Left ventricle myocardium inferior (tissue), 1 donor: ENCODE data around the gene MEIOSIN. TPM values are rescaled to one million over a fixed set of nuclear protein-coding genes. Genes with fewer than 3 reads are reported as not detected.
A peak's percentile ranks its signal among the peaks of the same experiment; 100 is the strongest.

Experiments
- DNase-seq: peaks from one replicate; pipeline ENCODE4 v3.0.0-alpha.2; 2020
- H3K27ac ChIP-seq: fragments of 200-600 bp; replicated peaks from 2 replicates; pipeline ENCODE4 v1.8.0; 2021
- H3K27me3 ChIP-seq: fragments of 200-600 bp; 2 replicates; pipeline ENCODE4 v1.8.0; 2021; ENCODE audit warnings: low read depth
- H3K36me3 ChIP-seq: fragments of 200-600 bp; 2 replicates; pipeline ENCODE4 v1.8.0; 2021
- H3K4me1 ChIP-seq: fragments of 200-600 bp; 2 replicates; pipeline ENCODE4 v1.8.0; 2021
- H3K4me3 ChIP-seq: fragments of 200-600 bp; 2 replicates; pipeline ENCODE4 v1.8.0; 2021; ENCODE audit warnings: mild to moderate bottlenecking, moderate library complexity
- H3K9me3 ChIP-seq: fragments of 200-600 bp; replicated peaks from 2 replicates; pipeline ENCODE4 v1.8.0; 2021
- CTCF ChIP-seq: fragments of 200-600 bp; IDR thresholded peaks from 2 replicates; pipeline ENCODE4 v1.8.0; 2021; ENCODE audit warnings: antibody characterized with exemption, mild to moderate bottlenecking, borderline replicate concordance
- intact Hi-C: fragments of 100-400 bp; cut with micrococcal nuclease; formaldehyde crosslinking; loops from one replicate; pipeline ENCODE4 v1.11.0; 2022
- total RNA-seq: library from RNA; stranded (reverse); fragmentation: NEBNext Ultra II Directional; extraction: Animal tissue kit (Norgen Biotek cat#: 25700); gene quantifications from one replicate; pipeline ENCODE4 v1.2.1, GENCODE V29; 2021
- donor health status: DM: no; HTN: yes; CAD: no; lungs with severe emphysema.

The MEIOSIN gene
- total RNA-seq, 1 donor from 2014 or later = not detected

DNA sequence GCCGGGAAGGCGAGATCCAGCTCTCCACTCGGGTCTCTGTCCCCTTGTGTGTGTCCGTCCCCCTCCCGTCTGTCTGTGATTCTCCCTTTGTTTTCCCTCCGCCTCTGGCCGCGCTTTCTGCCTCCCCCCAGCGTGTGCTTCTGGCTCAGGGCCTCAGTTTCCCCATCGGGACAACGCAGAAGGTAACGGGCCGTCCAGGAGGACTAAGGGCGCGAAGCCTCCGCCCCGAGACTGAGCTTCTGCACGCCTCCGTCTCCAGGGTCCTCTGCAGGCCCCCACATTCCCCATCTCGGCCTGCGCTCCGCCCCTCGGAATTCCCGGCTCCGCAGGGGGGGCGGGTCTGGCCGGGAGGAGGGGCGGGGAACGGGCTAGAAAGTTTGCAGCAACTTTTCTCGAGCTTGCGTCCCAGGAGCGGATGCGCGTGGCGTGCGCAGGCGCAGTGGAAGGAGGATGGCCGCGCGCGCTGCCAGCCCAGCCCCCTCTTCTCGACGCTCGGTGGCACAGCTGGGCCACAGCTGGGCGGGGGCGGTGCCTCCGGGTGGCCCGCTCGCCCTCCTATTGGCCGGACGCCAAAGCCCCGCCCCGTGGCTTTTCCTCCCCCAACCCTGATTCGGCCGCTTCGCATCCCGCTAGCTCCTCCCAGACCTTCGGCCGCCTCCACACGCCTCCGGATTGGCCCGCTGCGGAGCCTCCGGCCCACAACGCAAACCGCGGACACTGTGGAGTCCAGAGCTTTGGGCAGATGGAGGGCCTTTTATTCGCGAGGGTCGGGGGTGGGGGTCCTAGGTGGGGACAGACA is 35.9 kb downstream of the MEIOSIN start, which contains the start of gene SIX5:
SIX5 (minus strand) TSS at position 269 of the 799 bp plus-strand sequence. CDS start 408 bp downstream, outside the sequence.
- H3K36me3 ChIP-seq = peaks cover 21% of the 10 kb centered on the region
- H3K27ac ChIP-seq = peak within 1 kb of the TSS; percentile 93
- TF ChIP-seq CTCF = no peak
- H3K4me3 ChIP-seq = peak within 1 kb of the TSS; percentile 85
- no peaks in the 10 kb centered on the region for H3K9me3 ChIP-seq
- peak; percentile 99 for DNase-seq
- intact Hi-C loops = no loop called here
- H3K27me3 ChIP-seq = no peaks in the 10 kb centered on the region
- H3K4me1 ChIP-seq = peaks cover 65% of the 10 kb centered on the region

DNA sequence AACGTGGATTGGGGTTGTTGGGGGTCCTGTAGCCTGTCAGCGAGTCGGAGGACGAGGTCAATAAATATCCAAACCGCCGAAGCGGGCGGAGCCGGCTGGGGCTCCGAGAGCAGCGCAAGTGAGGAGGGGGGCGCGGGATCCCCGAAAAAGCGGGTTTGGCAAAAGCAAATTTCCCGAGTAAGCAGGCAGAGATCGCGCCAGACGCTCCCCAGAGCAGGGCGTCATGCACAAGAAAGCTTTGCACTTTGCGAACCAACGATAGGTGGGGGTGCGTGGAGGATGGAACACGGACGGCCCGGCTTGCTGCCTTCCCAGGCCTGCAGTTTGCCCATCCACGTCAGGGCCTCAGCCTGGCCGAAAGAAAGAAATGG is 36.6 kb downstream of the MEIOSIN start:
- no peak for DNase-seq
- peaks cover 58% of the 10 kb centered on the region for H3K4me1 ChIP-seq
- peak overlapping the region; percentile 93 for H3K27ac ChIP-seq
- TF ChIP-seq CTCF = no peak
- H3K36me3 ChIP-seq = peaks cover 28% of the 10 kb centered on the region
- intact Hi-C loops = no loop called here
- peak overlapping the region; percentile 85 for H3K4me3 ChIP-seq
- no peaks in the 10 kb centered on the region for H3K9me3 ChIP-seq
- no peaks in the 10 kb centered on the region for H3K27me3 ChIP-seq

DNA sequence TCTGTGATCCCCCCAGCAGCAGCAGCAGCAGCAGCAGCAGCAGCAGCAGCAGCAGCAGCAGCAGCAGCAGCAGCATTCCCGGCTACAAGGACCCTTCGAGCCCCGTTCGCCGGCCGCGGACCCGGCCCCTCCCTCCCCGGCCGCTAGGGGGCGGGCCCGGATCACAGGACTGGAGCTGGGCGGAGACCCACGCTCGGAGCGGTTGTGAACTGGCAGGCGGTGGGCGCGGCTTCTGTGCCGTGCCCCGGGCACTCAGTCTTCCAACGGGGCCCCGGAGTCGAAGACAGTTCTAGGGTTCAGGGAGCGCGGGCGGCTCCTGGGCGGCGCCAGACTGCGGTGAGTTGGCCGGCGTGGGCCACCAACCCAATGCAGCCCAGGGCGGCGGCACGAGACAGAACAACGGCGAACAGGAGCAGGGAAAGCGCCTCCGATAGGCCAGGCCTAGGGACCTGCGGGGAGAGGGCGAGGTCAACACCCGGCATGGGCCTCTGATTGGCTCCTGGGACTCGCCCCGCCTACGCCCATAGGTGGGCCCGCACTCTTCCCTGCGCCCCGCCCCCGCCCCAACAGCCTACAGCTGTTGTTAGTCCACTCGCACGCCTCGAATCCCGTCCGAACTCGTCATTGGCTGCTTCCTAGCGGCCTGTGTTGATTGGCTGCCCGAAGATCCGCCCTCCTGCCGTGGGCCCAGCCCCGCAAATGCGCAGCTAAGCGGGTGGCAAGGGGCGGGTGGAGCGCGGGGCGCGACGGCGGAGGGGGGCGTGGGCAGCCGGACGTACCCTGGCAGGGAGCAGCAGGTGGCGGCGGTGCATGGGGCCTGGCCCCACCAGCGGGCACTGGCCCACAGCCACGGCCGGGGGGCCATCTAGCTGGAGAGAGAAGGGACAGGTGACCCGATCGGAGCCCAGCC is 37.2 kb downstream of the MEIOSIN start:
- Histone ChIP-seq H3K9me3 (no peaks in the 10 kb centered on the region), H3K4me1 (peaks cover 52% of the 10 kb centered on the region), H3K27ac (peak overlapping the region; percentile 93), H3K4me3 (peak overlapping the region; percentile 85), H3K36me3 (peaks cover 34% of the 10 kb centered on the region), H3K27me3 (no peaks in the 10 kb centered on the region)
- peak; percentile 97 for DNase-seq
- TF ChIP-seq CTCF = peak; percentile 97
- intact Hi-C loops = no loop called here

GRCh38 chr19:45771311-45771933 is 38.2 kb downstream of the MEIOSIN start:
- intact Hi-C loops = no loop called here
- no peak for TF ChIP-seq CTCF
- Histone ChIP-seq H3K4me3 (peak overlapping the region; percentile 85), H3K4me1 (peaks cover 42% of the 10 kb centered on the region), H3K9me3 (no peaks in the 10 kb centered on the region), H3K36me3 (peaks cover 36% of the 10 kb centered on the region), H3K27me3 (no peaks in the 10 kb centered on the region), H3K27ac (peak overlapping the region; percentile 93)
- DNase-seq = no peak
